ENCODE data around the gene ZNF777.
"Not testable (repeated sequence)": the region's sequence is repeated elsewhere in the genome, so short reads cannot be mapped to it uniquely, and the experiment has no call there.

The ZNF777 gene

GRCh38 chr7:149397470-149398043, 63.3 kb downstream of the ZNF777 start:
- H3K4me3 ChIP-seq (ENCODE audit: low read depth, low read length), result no peak overlapping the region
- no peak for DNase-seq (ENCODE audit: low read depth)
- TF ChIP-seq CTCF (conservative IDR thresholded peaks at IDR 0.05; ENCODE audit: low read depth, low read length), result no peak

GRCh38 chr7:149388550-149389335, 72.1 kb downstream of the ZNF777 start:
- not testable (repeated sequence) for DNase-seq (ENCODE audit: low read depth); H3K4me3 ChIP-seq (ENCODE audit: low read depth, low read length)

- H3K4me3 ChIP-seq (ENCODE audit: low read depth, low read length), result not testable (repeated sequence)
Measured at GRCh38 chr7:149386514-149386913, 74.3 kb downstream of the ZNF777 start.

DNA sequence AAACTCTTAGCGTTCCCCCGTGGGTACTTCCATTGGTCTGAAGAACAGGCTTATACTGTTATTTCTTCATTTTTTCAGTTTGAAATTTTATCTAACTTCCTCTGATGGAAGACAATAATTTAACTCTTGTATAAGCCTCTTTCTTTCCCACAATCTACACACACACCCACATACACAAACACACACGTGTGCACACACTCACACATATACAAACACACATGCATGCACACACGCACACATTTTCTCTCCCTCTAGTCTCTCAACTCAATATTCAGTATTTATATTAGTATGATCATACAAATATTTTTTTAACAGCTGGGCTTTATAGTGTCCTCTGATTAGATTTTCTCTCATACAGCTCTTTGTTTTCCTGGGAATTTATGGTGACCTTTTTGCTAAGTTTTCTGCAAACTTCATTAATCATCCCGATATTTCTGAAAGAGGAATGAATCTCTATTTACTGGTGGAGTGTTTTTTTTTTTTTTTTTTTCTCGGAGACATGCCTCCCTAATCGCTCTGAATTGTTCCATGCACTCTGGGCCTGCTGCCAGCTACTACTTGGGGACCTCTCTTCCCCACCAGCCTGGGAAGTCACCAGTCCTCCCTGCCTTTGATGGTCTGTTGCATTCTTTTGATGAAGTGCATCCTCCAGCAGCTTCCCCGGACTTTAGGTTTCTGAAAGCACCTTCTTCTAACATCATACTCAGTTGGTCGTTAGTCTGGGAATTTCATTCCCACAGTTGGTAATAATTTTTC, 75.5 kb downstream of the ZNF777 start:
- no peak overlapping the region for H3K4me3 ChIP-seq (ENCODE audit: low read depth, low read length)
- no peak for TF ChIP-seq CTCF (conservative IDR thresholded peaks at IDR 0.05; ENCODE audit: low read depth, low read length)
- DNase-seq (ENCODE audit: low read depth), result no peak

More at GRCh38 chr7:149386514-149386913, 74.3 kb downstream of the ZNF777 start:
- not testable (repeated sequence) for DNase-seq (ENCODE audit: low read depth)

Measured in choroid plexus epithelial cell (primary cell).